ENCODE data around the gene CRX.
A peak's percentile ranks its signal among the peaks of the same experiment; 100 is the strongest.
"Not testable (repeated sequence)": the region's sequence is repeated elsewhere in the genome, so short reads cannot be mapped to it uniquely, and the experiment has no call there.

Gene CRX

GRCh38 chr19:47821460-47822020 is at the start of gene CRX:
CRX (plus strand) TSS chr19:47821937; CDS start chr19:47834444, 12,507 bp downstream.
- DNase-seq (ENCODE audit: low read depth) = no peak

GRCh38 chr19:47776568-47776967 is 45.2 kb upstream of the CRX start:
- no peak for DNase-seq (ENCODE audit: low read depth)

GRCh38 chr19:47777245-47778048 is 44.3 kb upstream of the CRX start:
- DNase-seq (ENCODE audit: low read depth) = not testable (repeated sequence)

DNA sequence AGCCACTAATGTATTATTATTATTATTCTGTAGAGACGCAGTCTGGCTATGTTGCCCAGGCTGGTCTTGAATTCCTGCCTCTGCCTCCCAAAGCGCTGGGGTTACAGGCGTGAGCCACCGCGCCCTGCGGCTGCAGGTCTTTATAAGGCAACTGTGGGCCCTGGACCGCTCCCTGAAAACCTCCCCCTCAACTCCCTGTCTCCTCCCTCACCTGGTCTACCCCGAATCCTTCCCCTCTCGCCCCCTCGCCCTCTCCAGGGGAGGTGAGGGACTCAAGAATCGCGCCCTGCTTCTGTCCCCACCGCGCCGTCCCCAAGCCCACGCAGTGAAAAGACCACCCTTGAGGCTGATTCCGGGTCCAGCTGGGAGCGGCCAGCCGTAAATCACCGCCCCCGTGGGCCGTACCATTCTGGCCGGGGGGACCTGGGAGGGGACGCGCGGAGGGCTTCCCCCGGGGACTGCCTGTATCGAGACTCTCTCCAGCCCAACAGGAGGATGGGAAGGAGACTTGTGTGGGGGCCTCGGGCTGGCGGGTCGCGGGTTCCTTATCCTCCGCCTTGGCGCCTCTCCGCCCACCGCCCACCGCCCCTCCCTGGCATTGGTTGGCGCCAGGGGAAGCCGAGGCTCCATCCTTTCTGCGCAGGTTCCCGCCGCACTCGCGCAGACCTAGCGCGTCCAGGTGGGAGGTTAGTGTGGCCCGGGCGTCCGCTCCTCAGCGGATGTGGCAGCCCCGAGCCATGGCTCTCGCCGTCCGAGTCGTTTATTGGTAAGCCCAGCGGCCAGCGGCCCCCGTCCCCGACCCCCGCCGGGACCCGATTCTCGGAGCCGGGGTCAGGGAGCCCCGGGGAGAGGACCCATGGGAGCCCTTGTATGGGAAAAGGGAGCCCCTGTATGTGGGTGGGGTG is 43.4 kb upstream of the CRX start, which contains the start of gene SELENOW:
Gene SELENOW, plus strand, starts transcription at position 655 of the 905 bp plus-strand sequence. Its CDS starts 83 bp downstream, at position 738.
- DNase-seq (ENCODE audit: low read depth) = peak; percentile 63

DNA sequence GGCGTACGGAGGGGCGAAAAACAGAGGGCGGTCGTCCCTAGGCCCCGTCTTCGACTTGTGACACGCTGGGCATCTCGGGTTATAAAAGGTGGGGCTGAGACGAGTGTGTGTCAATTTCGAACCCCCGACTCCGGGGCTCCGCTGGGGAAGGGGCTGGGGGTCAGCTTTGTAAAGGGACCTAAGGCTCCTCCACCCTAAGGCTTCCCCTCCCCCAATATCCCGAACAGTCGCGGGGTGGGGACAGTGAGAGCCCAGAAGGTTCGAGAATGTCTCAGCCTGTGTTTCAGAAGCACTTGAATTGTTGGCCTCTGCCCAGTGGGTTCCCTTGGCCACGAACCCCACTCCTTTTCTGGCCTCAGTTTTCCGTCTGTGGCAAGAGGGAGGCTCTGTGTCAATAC is 42.8 kb upstream of the CRX start:
- peak; percentile 33 for DNase-seq (ENCODE audit: low read depth)

DNA sequence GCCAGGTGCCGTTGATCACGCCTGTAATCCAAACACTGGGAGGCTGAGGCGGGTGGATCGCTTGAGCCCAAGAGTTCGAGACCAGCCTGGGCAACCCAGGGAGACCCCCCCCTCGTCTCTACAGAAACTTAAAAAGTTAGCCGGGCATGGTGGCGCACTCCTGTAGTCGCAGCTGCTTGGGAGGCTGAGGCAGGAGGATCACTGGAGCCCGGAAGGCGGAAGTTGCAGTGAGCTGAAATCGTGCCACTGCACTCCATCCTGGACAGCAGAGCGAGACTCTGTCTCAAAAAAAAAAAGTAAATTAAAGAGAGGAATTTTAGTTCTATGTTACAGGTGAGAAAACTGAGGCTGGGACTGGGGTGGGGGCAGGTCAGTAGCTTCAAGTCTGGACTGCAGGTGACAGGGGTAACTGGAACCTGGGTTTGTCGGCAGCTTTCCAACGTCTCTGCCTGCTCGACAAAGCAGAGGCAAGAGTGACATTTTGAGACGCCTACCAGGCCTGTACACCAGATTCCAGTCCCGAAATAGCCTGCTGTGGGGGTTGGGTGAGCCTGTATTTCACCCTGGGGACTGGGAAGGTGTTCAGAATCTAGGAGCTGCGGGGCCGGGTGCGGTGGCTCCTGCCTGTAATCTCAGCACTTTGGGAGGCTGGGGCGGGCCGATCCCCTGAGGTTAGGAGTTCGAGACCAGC is 42.1 kb upstream of the CRX start:
- DNase-seq (ENCODE audit: low read depth) = no peak

- no peak for DNase-seq (ENCODE audit: low read depth)
Observed at GRCh38 chr19:47780215-47780551, 41.6 kb upstream of the CRX start.

DNA sequence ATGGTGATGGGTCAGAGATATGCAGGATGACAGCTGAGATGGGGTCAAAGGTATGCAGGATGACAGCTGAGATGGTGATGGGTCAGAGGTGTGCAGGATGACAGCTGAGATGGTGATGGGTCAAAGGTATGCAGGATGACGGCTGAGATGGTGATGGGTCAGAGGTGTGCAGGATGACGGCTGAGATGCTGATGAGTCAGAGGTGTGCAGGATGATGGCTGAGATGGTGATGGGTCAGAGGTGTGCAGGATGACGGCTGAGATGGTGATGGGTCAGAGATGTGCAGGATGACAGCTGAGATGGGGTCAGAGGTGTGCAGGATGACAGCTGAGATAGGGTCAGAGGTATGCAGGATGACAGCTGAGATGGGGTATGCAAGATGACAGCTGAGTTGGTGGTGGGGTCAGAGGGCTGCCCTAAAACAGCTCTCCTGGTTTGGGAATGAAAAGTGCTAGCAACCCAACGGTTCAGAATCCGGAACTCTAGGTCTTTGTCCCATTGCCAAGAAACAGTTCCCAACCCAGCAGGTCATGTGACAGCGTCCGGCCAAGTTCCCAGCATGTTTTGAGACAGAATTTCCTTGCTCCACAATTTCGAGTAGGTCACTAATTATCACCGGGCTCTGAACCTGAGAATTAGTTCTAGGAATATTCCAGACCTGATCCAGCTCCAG is 40.0 kb upstream of the CRX start:
- no peak for DNase-seq (ENCODE audit: low read depth)

GRCh38 chr19:47786566-47786965 is 35.2 kb upstream of the CRX start:
- no peak for DNase-seq (ENCODE audit: low read depth)

DNA sequence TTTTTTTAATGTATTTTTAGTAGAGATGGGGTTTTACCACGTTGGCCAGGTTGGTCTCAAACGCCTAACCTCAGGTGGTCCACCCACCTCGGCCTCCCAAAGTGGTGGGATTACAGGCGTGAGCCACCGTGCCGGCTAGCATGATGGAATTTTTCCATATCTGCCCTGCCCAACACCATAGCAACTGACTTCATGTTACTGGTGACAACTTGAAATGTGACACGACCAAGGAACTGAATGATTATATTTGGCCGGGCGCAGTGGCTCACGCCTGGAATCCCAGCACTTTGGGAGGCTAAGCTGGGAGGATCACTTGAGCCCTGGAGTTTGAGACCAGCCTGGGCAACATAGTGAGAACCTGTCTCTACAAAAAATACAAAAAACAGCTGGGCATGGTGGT is 34.4 kb upstream of the CRX start:
- DNase-seq (ENCODE audit: low read depth) = not testable (repeated sequence)

DNA sequence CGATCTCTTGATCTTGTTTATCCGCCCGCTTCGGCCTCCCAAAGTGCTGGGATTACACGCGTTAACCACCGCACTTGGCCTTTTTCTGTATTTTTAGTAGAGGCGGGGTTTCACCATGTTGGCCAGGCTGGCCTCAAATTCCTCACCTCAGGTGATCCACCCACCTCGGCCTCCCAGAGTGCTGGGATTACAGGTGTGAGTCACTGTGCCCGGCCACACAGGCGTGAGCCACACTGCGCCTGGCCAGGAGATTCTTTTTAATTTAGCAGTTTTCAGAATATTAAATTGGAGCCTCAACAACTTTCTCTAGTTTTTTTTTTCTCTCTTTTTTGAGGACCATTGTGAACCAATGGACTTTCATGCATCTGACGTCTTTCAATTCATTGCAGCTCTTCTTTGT is 31.9 kb upstream of the CRX start:
- not testable (repeated sequence) for DNase-seq (ENCODE audit: low read depth)

DNA sequence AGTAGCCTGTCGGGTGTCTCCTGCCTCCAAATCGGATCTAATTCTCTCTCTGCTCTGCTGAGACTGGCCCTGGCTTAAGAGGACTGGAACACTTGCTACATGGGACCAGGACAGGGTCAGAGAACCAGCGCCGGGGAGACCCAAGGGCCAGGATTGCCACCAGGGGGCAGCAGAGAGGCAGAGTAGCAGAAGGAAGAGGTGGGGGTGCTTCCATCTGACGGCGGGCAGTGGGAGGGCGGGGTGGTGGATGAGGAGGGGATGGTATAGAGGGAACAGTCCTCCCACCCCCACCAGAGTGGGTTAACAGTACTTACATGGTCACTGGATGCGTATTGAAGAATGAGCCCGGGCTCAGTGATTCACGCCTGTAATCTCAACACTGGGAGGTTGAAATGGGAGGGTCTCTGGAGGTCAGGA is 31.3 kb upstream of the CRX start:
- peak; percentile 55 for DNase-seq (ENCODE audit: low read depth)

- DNase-seq (ENCODE audit: low read depth) = no peak
Observed at GRCh38 chr19:47792616-47793015, 29.1 kb upstream of the CRX start.

- no peak for DNase-seq (ENCODE audit: low read depth)
Observed at GRCh38 chr19:47794526-47794925, 27.2 kb upstream of the CRX start.

GRCh38 chr19:47796785-47797184 is 25.0 kb upstream of the CRX start:
- DNase-seq (ENCODE audit: low read depth) = no peak

GRCh38 chr19:47797996-47798903 is 23.5 kb upstream of the CRX start:
- DNase-seq (ENCODE audit: low read depth) = no peak

GRCh38 chr19:47798904-47799266 is 22.9 kb upstream of the CRX start:
- no peak for DNase-seq (ENCODE audit: low read depth)

- no peak for DNase-seq (ENCODE audit: low read depth)
Observed at GRCh38 chr19:47801270-47801669, 20.5 kb upstream of the CRX start.

- DNase-seq (ENCODE audit: low read depth) = no peak
Observed at GRCh38 chr19:47802521-47803043, 19.2 kb upstream of the CRX start.

GRCh38 chr19:47803148-47803547 is 18.6 kb upstream of the CRX start:
- not testable (repeated sequence) for DNase-seq (ENCODE audit: low read depth)

All from iris pigment epithelial cell (primary cell).